Raji (cell line): ENCODE results near the gene SNX25.

Experiments
- POLR2A ChIP-seq: IDR thresholded peaks from 2 replicates; pipeline ENCODE4 v1.6.1; 2011; ENCODE audit warnings: low read depth, low read length, control low read depth; ENCODE audit not compliant: insufficient read depth

SNX25 gene

GRCh38 chr4:185238750-185239149 is 29.4 kb downstream of the SNX25 start:
- no peak for TF ChIP-seq POLR2A

DNA sequence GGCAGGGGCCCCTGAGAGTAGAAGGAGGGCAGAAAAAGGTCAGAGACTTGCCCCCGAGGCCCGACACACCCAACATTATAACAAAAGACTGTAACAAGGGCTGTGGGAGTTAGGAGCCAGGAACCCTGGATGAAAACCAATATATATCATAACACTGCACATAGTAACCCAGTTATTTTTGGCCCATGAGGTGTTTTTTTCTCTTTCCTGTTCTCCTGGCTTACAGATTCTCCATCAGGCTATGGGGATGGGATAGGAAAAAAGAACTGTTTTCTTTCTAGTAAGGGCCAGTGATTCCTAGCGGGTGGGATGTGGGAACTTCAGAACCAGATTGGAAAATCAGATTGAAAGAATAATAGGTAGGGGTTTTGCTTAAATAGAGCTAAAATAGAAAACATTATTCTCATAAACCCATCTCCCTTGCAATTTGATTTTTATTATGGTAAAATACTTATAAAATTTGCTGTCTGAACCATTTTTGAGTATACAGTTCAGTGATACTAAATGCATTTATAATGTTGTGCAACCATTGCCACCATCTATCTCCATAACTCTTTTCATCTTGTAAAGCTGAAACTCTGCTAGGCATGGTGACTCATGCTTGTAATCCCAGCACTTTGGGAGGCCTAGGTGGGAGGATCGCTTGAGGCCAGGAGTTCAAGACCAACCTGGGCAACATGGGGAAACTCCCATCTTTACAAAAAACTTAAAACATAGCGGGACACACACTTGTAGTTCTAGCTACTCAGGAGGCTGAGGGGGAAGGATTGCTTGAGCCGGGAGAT is 33.5 kb downstream of the SNX25 start:
- TF ChIP-seq POLR2A: no peak

GRCh38 chr4:185243879-185244278 is 34.5 kb downstream of the SNX25 start:
- no peak for TF ChIP-seq POLR2A

DNA sequence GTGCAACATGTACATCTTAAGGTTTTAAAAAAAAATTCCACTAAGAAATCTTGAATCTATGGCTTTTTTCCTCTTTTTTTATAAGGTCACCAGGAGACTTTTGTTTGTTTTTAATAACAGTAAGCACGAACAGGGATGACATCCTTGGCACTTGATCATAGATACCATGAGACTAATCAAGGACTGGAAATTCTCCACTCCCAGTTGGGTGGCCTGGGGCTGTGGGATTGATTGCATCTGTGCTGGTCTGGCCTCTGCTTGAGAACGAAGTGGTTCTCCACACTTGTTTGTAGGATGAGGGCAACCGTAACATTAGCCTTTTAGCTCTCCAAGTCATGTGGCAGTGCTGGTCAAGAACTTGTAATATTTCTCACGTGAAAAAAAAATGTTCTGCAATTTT is 35.4 kb downstream of the SNX25 start:
- TF ChIP-seq POLR2A: no peak

- TF ChIP-seq POLR2A: no peak
Observed at GRCh38 chr4:185246453-185246852, 37.1 kb downstream of the SNX25 start.

DNA sequence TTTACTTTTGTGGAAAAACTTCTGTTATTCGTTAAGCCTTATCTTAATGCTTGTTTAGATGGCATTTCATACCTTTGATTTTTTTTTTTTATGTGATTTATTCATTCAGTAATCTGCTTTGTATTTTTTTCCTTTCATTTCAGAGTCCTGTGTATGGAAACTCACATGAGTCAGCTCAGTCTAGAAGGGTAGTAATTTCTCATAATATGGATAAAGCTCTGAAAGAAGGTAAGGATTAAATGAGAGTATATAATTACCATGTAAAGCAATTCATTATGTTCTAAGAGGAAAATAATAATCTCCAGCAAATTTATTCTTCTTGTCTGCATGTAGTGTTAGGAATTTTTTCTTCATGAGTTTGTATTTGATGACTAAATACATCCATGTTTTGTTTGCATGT is 37.8 kb downstream of the SNX25 start:
- TF ChIP-seq POLR2A: no peak

DNA sequence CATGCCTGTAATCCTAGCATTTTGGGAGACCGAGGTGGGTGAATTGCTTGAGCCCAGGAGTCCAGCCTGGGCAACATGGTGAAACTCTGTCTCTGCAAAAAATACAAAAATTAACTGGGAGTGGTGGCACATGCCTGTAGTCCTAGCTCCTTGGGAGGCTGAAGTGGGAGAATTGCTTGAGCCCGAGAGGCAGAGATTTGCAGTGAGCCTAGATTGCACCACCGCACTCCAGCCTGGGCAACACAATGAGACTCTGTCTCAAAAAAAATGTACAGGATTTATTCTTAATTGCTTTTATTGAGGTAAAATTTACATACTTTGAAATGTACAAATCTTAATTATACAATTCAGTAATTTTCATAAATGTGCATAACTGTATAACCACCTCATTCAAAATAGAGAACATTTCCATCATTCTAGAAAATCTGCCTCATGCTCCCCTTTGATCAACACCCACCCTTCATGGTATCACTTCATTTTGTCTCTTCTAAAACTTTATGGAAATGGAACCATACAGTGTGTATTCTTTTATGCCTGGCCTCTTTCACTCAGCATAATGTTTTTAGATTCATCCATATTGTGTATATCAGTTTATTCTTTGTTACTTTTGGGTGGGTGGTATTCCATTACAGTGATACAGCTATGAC is 39.1 kb downstream of the SNX25 start:
- no peak for TF ChIP-seq POLR2A

GRCh38 chr4:185249105-185249504 is 39.7 kb downstream of the SNX25 start:
- TF ChIP-seq POLR2A: no peak

- TF ChIP-seq POLR2A: no peak
Observed at GRCh38 chr4:185254434-185254833, 45.0 kb downstream of the SNX25 start.

DNA sequence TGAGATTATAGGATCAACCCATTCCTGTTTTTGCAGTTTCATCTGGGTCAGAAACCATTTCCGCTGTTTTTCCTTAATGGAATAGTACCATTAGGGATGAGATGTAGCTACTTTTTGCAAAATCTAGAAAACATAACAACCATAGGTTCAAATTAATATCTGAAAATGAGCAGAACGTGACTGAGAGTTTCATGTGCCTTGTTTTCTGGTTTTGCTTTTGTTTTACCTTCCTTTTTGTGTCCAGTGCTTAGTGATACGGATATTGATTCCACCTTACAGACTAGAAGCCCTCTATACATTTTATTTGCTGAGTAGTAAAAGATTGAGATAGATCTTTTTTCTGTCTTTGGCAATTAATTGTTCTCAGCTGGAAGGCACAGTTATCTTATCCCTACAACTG is 46.5 kb downstream of the SNX25 start:
- TF ChIP-seq POLR2A: no peak

GRCh38 chr4:185256446-185256845 is 47.0 kb downstream of the SNX25 start:
- TF ChIP-seq POLR2A: no peak

DNA sequence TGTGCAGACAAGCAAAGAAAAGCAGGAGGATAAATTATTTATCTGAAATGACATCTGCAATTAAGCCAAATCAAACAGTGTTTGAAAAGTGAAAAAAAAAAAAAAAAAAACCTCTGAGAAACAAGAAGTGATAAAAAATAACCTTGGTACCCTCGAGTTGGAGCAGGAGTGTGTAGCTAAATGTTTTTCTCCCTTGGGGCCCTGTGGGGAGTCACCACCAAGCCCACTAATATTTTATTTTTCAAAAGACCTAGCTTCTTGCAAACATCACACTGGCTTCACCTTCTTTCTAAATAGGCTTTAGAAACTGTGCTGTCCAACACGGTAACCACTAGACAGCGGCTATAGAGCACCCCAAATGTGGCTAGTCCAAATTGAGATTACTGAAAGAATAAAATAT is 47.7 kb downstream of the SNX25 start:
- no peak for TF ChIP-seq POLR2A

GRCh38 chr4:185257694-185258093 is 48.3 kb downstream of the SNX25 start:
- no peak for TF ChIP-seq POLR2A

DNA sequence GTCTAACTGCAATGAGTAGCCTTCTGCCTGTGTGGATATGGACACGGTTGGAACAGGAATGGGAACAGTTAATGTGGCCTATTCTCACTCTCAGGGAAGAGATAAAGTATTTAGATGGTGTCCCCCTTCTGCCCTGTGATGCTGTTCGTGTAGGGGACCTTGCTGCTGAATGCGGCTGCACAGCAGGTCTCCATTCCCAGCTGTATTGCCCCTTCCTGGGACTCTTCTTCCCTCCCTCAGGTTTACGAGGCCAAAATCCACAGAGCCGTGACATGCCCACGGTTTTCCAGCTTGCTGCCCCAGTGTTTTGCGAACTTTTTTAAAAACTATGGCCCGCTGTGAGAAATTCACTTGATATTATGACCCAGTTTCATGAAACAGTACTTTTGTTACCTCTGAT is 50.3 kb downstream of the SNX25 start:
- no peak for TF ChIP-seq POLR2A

DNA sequence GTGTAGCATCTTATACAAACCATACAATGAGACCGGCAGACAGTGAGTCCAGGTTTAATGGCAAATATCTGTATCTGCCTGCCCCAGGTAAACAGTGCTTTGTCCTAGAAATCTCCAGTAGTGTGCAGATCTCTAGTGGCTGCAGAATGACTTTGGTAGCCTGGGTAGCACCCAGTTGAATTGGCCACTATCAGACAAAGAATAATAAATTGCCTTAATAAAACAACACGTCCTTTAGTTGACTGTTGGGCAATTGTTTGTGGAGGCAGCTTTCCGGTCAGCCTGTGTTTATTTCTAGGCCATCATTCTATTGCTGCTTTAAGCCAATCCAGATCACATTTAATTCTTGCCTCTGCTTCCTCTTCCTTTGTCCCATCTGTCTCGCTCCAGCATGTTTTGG is 52.5 kb downstream of the SNX25 start:
- no peak for TF ChIP-seq POLR2A

DNA sequence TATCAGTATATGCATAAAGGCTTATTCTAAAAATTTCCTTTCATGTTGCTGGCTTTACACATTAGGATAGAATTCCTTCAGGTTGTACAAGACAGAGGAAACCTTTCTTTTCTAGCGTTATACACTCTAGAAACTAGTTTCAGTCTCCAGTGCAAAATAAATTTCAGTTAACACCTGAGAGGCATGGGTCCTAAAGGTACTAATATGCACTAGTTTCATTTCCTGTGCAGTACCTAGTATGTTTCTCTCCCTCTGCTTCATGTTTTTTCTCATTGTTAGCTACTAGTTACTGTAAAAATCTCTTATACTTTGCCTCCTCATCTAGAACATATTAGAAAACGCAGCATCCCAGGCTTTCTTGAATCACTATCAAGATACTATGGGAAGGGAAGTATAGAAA is 54.0 kb downstream of the SNX25 start:
- TF ChIP-seq POLR2A: no peak

- no peak for TF ChIP-seq POLR2A
Observed at GRCh38 chr4:185265942-185266341, 56.5 kb downstream of the SNX25 start.
